BE2C (cell line): ENCODE data around the gene RNF130.

Experiments used
- DNase-seq: peaks from one replicate; pipeline ENCODE4 v3.0.0-alpha.2; 2020
- H3K27me3 ChIP-seq: fragments of 250-450 bp; sonication (Bioruptor Pico); 2 replicates; pipeline ENCODE4 v1.5.1; 2020; ENCODE audit warnings: mild to moderate bottlenecking
- H3K36me3 ChIP-seq: fragments of 250-450 bp; sonication (Bioruptor Pico); 2 replicates; pipeline ENCODE4 v1.5.1; 2020; ENCODE audit warnings: mild to moderate bottlenecking
- H3K4me1 ChIP-seq: fragments of 250-450 bp; sonication (Bioruptor Pico); 2 replicates; pipeline ENCODE4 v1.5.1; 2020
- H3K4me3 ChIP-seq: 2 replicates; pipeline ENCODE4 v1.5.1; 2011; ENCODE audit warnings: low read depth, low read length
- H3K9me3 ChIP-seq: fragments of 250-450 bp; sonication (Bioruptor Pico); 2 replicates; pipeline ENCODE4 v1.5.1; 2020
- CTCF ChIP-seq: IDR thresholded peaks from 2 replicates; pipeline ENCODE4 v1.5.1; 2012; ENCODE audit warnings: mild to moderate bottlenecking, low read depth, low read length

Gene RNF130

GRCh38 chr5:179906795-179907555 lies 164.6 kb downstream of the RNF130 start:
- Histone ChIP-seq H3K9me3 (no peaks in the 10 kb centered on the region), H3K4me3 (peak overlapping the region; percentile 65), H3K27me3 (no peaks in the 10 kb centered on the region), H3K4me1 (peaks cover 4% of the 10 kb centered on the region), H3K36me3 (no peaks in the 10 kb centered on the region; the same call in 1 of the 2 replicates)
- peak; percentile 35 for DNase-seq
- TF ChIP-seq CTCF = no peak

GRCh38 chr5:179906294-179906794 lies 165.2 kb downstream of the RNF130 start:
- Histone ChIP-seq H3K4me1 (peaks cover 6% of the 10 kb centered on the region), H3K9me3 (no peaks in the 10 kb centered on the region), H3K27me3 (no peaks in the 10 kb centered on the region), H3K36me3 (no peaks in the 10 kb centered on the region; the same call in 1 of the 2 replicates), H3K4me3 (peak overlapping the region; percentile 65)
- no peak for TF ChIP-seq CTCF
- DNase-seq = no peak

- Histone ChIP-seq H3K4me3 (no peak overlapping the region), H3K36me3 (no peaks in the 10 kb centered on the region; the same call in 1 of the 2 replicates), H3K9me3 (no peaks in the 10 kb centered on the region), H3K27me3 (no peaks in the 10 kb centered on the region), H3K4me1 (peaks cover 6% of the 10 kb centered on the region)
- DNase-seq = no peak
- no peak for TF ChIP-seq CTCF
Measured at GRCh38 chr5:179905161-179905560, 166.4 kb downstream of the RNF130 start.
